HG03139 (cell line): ENCODE results near the gene PHETA1.

Experiments used
- ATAC-seq: cut with Tn5 transposase; IDR thresholded peaks from one replicate; pipeline ENCODE4 v1.9.1; 2021; ENCODE audit not compliant: unreplicated experiment

PHETA1 gene

GRCh38 chr12:111327474-111327873 is 41.4 kb downstream of the PHETA1 start:
- ATAC-seq: no peak

- no peak for ATAC-seq
Measured at GRCh38 chr12:111322336-111323250, 46.3 kb downstream of the PHETA1 start.

GRCh38 chr12:111321317-111321716 is 47.6 kb downstream of the PHETA1 start:
- ATAC-seq: no peak

GRCh38 chr12:111320258-111321050 is 48.4 kb downstream of the PHETA1 start:
- ATAC-seq: no peak

GRCh38 chr12:111319600-111320257 is 49.2 kb downstream of the PHETA1 start:
- ATAC-seq: no peak

DNA sequence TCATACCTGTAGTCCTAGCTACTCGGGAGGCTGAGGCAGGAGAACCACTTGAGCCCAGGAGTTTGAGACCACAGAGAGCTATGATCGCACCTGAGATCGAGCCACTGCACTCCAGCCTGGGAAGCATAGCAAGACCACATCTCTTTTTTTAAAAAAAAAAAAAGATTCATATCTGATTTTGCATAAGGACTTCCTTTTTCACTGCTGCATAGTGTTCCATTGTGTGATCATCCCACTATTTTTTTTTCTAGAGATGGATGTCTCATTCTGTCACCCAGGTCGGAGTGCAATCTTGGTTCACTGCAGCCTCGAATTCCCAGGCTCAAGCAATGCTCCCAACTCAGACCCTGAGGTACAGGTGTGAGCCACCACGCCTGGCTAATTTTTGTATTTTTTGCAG is 50.4 kb downstream of the PHETA1 start:
- no peak for ATAC-seq

GRCh38 chr12:111316671-111317070 is 52.2 kb downstream of the PHETA1 start:
- no peak for ATAC-seq

GRCh38 chr12:111314953-111315539 is 53.8 kb downstream of the PHETA1 start:
- ATAC-seq: no peak

GRCh38 chr12:111313833-111314259 is 55.0 kb downstream of the PHETA1 start:
- no peak for ATAC-seq

- no peak for ATAC-seq
Measured at GRCh38 chr12:111312708-111313107, 56.2 kb downstream of the PHETA1 start.

- no peak for ATAC-seq
Measured at GRCh38 chr12:111312016-111312415, 56.9 kb downstream of the PHETA1 start.

GRCh38 chr12:111311011-111311410 is 57.9 kb downstream of the PHETA1 start:
- no peak for ATAC-seq
